IPS-NIHi7 (cell line): ENCODE measurements around the gene SWT1.
"Not testable (repeated sequence)": the region's sequence is repeated elsewhere in the genome, so short reads cannot be mapped to it uniquely, and the experiment has no call there.

Experiments used
- DNase-seq: peaks from one replicate; pipeline ENCODE4 v3.0.0; 2012; ENCODE audit warnings: mixed read lengths; ENCODE audit errors: extremely low spot score

SWT1 gene

DNA sequence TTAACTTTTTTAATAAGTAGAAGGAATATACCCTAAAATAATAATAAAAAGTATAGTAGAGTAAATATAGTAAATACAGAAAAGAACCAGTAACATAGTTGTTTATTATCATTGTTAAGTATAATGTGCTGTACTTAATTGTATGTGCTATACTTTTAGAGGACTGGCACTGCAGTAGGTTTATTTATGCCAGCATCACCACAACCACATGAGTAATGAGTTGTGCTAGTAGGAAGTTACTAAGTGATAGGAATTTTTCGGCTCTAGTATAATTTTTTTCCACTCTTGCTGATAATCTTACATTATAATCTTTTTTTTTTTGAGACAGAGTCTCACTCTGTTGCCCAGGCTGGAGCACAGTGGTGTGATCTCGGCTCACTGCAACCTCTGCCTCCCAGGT, 88.5 kb downstream of the SWT1 start:
- DNase-seq = no peak

DNA sequence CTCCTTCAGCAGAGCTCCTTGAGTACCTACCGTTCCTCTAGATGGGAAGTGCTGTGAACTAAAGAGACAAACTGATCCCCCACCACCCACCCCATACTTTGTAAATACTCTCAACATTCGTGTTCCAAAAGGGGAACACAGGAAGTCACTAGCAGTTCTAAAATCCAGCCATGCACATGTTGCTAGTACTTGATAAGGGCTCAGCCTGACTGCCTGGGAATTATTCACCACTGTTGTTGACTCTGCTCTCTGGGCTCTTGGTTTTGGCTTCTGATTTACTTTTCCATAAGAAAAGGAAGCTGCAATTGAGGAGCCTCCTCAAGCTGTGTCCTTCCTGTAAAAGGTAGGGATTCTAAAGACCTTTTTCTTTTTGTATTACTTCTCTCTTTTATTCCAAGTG, 92.6 kb downstream of the SWT1 start:
- DNase-seq = peak; percentile 38

GRCh38 chr1:185250063-185250462, 93.1 kb downstream of the SWT1 start:
- DNase-seq = no peak

GRCh38 chr1:185251928-185252327, 95.0 kb downstream of the SWT1 start:
- not testable (repeated sequence) for DNase-seq

GRCh38 chr1:185252404-185252803, 95.4 kb downstream of the SWT1 start:
- DNase-seq = not testable (repeated sequence)

DNA sequence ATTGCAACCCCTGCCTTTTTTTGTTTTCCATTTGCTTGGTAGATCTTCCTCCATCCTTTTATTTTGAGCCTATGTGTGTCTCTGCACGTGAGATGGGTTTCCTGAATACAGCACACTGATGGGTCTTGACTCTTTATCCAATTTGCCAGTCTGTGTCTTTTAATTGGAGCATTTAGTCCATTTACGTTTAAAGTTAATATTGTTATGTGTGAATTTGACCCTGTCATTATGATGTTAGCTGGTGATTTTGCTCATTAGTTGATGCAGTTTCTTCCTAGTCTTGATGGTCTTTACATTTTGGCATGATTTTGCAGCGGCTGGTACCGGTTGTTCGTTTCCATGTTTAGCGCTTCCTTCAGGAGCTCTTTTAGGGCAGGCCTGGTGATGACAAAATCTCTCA, 98.6 kb downstream of the SWT1 start:
- DNase-seq = not testable (repeated sequence)

GRCh38 chr1:185257116-185257949, 100.4 kb downstream of the SWT1 start:
- not testable (repeated sequence) for DNase-seq

GRCh38 chr1:185257950-185258208, 100.9 kb downstream of the SWT1 start:
- DNase-seq = no peak

- DNase-seq = no peak
These were observed 101.7 kb downstream of the SWT1 start for GRCh38 chr1:185258676-185259075.

GRCh38 chr1:185260611-185261010, 103.6 kb downstream of the SWT1 start:
- no peak for DNase-seq

DNA sequence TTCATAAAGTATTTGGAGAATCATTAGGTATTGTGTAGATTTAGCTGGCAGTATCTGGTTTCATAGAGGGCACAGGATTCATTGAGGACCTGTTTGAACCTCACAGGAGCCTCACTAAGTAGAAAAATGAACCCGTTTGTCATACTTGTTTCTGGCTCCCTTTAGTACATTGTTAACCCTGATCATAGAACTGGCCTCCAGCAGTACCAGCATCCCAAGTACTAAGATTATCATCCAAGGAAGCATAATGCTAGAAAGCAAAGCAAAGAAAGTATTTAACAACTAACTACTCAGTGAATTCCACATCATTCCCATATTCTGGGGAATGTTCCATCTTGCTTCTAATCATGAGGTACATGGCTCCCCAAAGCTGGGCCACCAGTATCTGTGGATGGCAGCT, 105.2 kb downstream of the SWT1 start:
- DNase-seq = no peak

DNA sequence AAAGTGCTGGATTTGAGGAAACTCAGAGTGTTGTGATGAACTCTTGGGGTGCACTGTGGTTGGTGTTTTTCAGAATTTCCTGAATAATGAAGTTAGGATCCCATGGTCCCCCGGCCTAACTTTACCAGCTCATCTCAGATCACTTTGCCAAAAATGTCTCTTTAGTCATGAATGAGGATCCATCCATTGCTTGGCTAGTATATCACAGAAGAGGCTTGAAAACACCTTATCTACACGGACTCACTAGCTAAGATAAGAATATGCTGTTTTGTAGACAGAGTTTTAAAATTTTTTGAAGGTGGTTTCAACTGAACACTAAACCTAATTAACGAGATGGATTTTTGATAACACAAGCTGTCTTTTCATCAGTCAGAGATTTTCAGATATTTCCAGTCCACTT, 106.3 kb downstream of the SWT1 start:
- DNase-seq = no peak

DNA sequence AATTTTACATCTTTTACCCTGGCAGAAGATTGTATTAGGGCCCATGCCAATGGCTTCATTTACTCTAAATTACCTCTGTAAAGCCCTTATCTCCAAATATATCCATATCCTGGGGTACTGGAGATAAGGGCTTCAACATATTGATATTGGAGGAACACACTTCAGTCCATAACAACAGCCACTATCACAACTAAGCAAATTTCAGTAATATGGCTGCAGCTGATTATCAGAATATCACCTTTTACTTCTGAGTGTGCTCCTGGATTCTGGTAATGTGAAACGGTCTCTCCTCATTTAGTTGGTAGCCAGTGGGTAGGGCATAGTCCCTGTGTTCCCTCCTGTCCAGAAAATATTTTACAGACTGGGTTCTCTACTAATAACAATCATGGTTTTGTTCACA, 106.8 kb downstream of the SWT1 start:
- no peak for DNase-seq

- DNase-seq = no peak
These were observed 108.3 kb downstream of the SWT1 start for GRCh38 chr1:185265314-185265713.

DNA sequence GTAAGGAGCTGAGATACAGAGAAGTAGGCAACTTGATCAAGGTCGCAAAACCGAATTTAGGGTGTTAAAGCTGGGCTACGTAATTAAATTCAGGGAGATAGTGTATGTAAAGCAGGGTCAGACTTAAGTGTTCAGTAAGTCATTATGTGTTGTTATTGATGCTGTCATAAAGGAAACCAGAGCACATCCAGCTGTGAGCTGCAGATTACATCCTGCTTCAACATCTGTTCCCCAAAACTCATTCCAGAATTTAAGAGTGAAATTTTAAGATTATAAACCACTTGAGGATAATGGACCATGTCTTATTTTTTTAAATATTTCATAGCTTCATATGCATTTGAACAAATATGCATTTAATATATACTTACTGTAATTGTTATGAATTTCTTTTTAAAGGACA, 110.3 kb downstream of the SWT1 start:
- no peak for DNase-seq

DNA sequence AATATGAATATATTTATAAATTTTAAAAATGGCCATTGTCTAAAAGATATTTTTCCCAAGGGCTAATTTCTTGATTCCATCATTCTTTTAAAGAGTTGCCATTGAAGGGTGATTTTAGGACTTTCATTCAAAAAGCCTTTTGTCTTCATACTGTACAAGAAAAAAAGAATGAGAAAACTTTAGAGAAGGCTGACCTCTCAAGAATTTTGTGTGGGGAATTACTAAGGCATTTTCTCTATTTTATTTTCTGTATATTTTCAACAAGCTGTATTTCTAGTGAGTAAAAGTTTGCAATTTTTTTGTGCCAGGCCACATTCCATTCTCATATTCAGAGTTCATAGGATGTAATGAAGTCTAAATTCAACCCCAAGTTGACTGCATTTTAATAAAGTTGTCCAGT, 110.7 kb downstream of the SWT1 start:
- no peak for DNase-seq

DNA sequence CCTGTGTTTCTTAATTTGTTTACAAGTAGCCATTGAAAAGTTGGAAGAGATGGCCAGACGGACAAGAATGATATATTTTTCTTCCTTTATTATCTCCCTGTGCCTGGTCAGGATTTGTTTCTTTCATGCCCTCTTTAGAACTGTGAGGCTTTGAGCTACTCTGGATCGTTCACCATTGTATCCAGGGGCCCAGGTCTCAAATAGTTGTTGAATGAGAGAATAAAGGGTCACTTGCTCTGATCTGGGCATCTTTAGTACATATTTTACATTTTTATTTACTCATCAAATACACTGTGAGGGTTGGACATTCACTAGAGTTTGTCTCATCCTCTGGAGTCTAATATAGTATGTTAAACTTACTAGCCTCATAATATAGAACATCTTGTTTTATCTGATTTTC, 111.4 kb downstream of the SWT1 start:
- DNase-seq = no peak

DNA sequence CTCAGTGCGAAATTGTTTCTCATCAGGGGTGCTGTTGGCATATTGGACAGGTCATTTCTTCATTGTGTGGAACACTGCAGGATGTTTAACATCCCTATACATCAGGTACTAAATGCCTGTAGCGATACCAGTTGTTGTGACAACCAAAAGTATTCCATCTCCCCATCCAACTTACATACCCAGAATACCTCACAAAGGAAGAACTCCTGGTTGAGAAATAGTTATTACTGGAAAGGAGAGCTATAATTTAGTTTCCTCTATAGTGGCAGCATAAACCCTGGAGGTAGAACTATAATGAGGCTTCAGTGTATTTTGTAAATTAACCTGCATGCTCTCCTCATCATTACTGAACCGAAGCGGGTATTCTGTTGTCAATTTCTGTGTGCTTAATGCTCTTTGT, 115.0 kb downstream of the SWT1 start:
- DNase-seq = no peak

DNA sequence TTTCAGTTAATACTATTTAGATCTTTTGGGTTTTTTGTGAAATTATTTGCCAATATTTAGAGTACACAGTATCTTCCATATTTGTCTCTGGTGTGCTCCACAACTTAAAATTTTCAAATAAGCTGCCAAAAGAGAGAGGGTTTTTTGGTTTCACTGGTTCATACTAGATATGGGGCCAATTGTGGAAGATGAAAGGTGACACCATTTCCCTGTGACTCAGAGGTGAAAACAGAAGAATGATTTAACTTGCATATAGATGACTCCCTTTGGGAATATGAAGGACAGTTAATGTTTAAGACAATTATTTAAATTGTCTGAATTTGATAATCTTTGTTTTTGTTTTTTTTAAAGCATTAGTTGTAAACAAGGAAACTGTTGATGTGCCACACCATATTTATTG, 122.6 kb downstream of the SWT1 start:
- no peak for DNase-seq

DNA sequence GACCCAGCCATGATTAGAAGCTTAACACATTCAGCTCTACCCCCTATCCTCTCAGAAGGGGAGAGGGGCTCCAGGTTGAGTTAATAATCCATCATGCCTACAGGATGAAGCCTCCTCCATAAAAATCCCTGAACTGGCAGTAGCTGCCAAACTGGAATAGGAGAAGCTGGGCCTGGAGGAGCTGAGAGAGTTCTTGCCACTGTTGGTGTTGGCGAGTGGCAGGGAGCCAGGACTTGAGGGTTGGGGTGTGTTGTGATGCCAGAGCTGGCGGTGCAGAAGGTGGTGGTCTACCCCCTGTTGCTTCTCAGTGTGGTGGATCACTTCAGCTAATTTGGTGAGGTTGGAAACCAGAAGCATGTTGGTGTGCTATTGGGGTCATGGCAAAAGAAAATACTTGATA, 123.6 kb downstream of the SWT1 start:
- no peak for DNase-seq

DNA sequence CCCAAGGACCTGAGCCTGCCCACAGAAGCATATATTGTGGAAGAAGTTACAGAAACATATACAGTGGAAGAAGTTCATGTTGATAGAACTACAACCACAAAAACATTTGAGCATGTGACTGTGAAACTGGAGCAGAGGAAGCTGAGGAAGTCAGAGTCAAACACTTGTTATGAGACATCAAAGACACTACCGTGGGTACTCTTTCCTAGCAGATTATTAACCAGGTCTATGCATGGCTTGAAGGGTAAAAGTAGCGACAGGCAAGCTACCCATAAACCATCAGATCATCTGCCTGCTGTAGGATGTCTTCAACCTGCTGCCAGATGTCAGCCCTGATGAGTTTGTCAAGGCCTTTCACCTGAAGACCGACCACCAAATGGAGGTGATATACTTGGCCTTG, 124.3 kb downstream of the SWT1 start:
- no peak for DNase-seq

DNA sequence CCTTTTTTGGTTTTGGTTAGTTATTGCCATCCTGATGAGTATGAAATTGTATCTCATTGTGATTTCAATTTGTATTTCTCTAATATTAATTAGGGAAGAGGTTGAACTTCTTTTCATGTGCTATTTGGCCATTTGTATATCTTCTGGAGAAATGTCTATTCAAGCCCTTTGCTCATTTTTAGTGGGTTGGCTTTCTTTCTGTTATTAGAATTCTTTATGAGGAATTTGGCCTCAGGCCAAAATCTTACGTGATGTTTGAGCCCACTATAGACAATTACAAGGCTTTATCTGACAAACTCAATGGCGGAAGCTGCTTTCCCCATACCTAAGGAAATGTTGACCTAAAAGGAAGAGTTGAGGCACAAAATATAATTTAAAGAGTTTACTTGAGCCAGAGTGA, 127.1 kb downstream of the SWT1 start:
- DNase-seq = no peak

DNA sequence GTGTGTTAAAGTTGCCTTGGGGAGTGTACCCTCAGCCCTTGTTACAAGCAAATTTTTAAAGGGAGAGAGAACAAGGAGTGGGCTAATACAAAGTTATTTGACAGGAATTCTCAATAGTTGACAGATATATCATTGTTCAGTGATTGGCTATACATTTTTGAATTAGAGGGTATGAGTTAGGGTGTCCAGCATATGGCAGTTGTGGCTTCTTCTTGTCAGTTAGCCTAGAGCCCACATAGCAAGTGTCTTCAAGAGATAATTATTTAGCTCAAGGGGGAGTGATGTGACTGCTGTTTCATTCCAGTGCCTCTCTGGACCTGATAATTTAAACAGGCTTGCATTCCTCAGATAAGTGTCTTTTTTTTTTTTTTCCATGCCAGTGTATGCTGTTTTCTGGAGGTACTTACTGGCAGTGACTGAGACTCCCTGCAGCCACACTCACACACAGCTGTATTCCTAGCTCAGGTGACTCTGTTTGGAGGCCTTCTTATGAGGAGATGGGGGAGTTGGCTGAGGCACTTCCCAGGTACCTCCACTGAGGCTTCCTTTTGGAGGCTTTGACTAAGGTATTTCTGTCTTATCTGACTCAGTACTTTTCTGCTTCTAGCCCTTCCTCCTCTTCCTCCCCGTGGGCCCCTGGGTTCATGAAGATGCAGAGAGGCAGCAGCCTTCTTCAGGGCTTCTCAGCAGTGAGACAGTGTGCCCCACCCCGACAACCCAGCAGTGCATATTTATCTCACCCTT, 127.7 kb downstream of the SWT1 start:
- DNase-seq = no peak

DNA sequence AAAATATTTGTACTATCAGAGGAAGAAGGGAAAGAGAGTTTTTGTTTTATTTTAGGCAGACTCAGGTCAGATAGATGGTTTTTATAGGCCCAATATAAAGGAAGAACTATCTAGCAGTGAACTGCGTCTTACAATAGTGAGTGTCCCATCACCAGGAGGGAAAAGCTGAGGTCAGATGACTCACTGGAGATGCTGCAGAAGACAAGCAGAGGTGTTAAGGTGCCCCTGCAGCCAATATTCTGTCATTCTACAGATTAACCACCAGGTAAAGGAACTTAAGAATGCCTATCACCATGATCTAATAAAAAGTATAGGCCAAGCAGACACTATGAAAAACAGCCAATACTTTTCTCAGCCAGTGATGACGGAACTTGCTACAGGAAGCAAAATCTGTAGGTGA, 130.5 kb downstream of the SWT1 start:
- no peak for DNase-seq
